CD14-positive monocyte (primary cell): ENCODE results near the gene PLCG1. TPM values are rescaled to one million over a fixed set of nuclear protein-coding genes. Genes with fewer than 3 reads are reported as not detected.

Experiments used
- DNase-seq, 3 donors: peaks; one replicate each; pipeline ENCODE4 v3.0.0-alpha.2; 2011 to 2022
- H2AFZ ChIP-seq: 2 replicates; pipeline ENCODE4 v1.6.0; 2012; ENCODE audit warnings: mild to moderate bottlenecking, low read depth, low read length, inconsistent platforms; ENCODE audit not compliant: insufficient read depth, poor library complexity, severe bottlenecking
- H3K27ac ChIP-seq, 2 donors: 1 replicate in 1 of 2; 2 replicates in 1 of 2; pipeline ENCODE4 v1.5.1; 2012 to 2013; ENCODE audit warnings: low read length in 2 of 2, control low read depth in 1 of 2, inconsistent platforms in 1 of 2, low read depth in 1 of 2, mild to moderate bottlenecking in 1 of 2
- H3K27me3 ChIP-seq, 2 donors: one replicate each; pipeline versions ENCODE4 v1.6.0 to v1.6.1; 2011 to 2013; ENCODE audit warnings: low read length in 2 of 2; ENCODE audit not compliant: control insufficient read depth in 2 of 2, insufficient read depth in 2 of 2
- H3K36me3 ChIP-seq, 2 donors: replicated peaks in 1 of 2; 1 replicate in 1 of 2; 2 replicates in 1 of 2; pipeline versions ENCODE4 v1.5.1 to v1.6.1; 2012 to 2013; ENCODE audit warnings: low read length in 2 of 2, control low read depth in 1 of 2, inconsistent platforms in 1 of 2, mild to moderate bottlenecking in 1 of 2; ENCODE audit not compliant: insufficient read depth in 2 of 2, control insufficient read depth in 1 of 2
- H3K4me1 ChIP-seq, 2 donors: 1 replicate in 1 of 2; 2 replicates in 1 of 2; pipeline versions ENCODE4 v1.5.1 to v1.6.1; 2012 to 2013; ENCODE audit warnings: low read length in 2 of 2, control low read depth in 1 of 2, inconsistent platforms in 1 of 2, mild to moderate bottlenecking in 1 of 2, moderate library complexity in 1 of 2; ENCODE audit not compliant: insufficient read depth in 2 of 2, control insufficient read depth in 1 of 2
- H3K4me2 ChIP-seq: replicated peaks from 2 replicates; pipeline ENCODE3; 2012; ENCODE audit warnings: low read length, moderate library complexity, mild to moderate bottlenecking; ENCODE audit not compliant: poor library complexity, severe bottlenecking; ENCODE audit errors: extremely low read depth
- H3K4me3 ChIP-seq, 3 experiments: fragments of 200-600 bp in 1 of 3; sonication (generic) in 1 of 3; replicated peaks in 1 of 3; 1 replicate in 2 of 3; 2 replicates in 1 of 3; pipeline ENCODE4 v1.5.1; 2011 to 2013; ENCODE audit warnings: low read length in 3 of 3, mild to moderate bottlenecking in 3 of 3, control low read depth in 2 of 3, low read depth in 2 of 3, inconsistent platforms in 1 of 3, moderate library complexity in 1 of 3
- H3K79me2 ChIP-seq: 2 replicates; pipeline ENCODE4 v1.6.0; 2012; ENCODE audit warnings: mild to moderate bottlenecking, control low read depth, inconsistent platforms, low read length, moderate library complexity; ENCODE audit not compliant: insufficient read depth
- H3K9ac ChIP-seq: 2 replicates; pipeline ENCODE4 v1.6.0; 2017; ENCODE audit warnings: low read length, mild to moderate bottlenecking; ENCODE audit not compliant: insufficient read depth, poor library complexity, severe bottlenecking
- H3K9me3 ChIP-seq, 2 donors: replicated peaks in 1 of 2; 1 replicate in 1 of 2; 2 replicates in 1 of 2; pipeline versions ENCODE4 v1.5.1 to v1.6.1; 2012 to 2013; ENCODE audit warnings: low read length in 2 of 2, control low read depth in 1 of 2; ENCODE audit not compliant: control insufficient read depth in 1 of 2, insufficient read depth in 1 of 2
- H4K20me1 ChIP-seq: 2 replicates; pipeline ENCODE4 v1.6.0; 2012; ENCODE audit warnings: mild to moderate bottlenecking, low read length, control low read depth, moderate library complexity; ENCODE audit not compliant: insufficient read depth
- H3K27ac Mint-ChIP-seq, 7 donors: one replicate each; pipeline ENCODE4 v1.8.0; 2020; ENCODE audit warnings: mild to moderate bottlenecking in 7 of 7, mixed read lengths in 7 of 7, moderate library complexity in 6 of 7, inconsistent platforms in 2 of 7
- H3K27me3 Mint-ChIP-seq, 3 donors: one replicate each; pipeline ENCODE4 v1.8.0; 2021 to 2022; ENCODE audit warnings: low read depth in 3 of 3, mild to moderate bottlenecking in 3 of 3, mixed read lengths in 3 of 3, moderate library complexity in 3 of 3, inconsistent platforms in 1 of 3
- H3K36me3 Mint-ChIP-seq, 2 donors: one replicate each; pipeline ENCODE4 v1.8.0; 2020; ENCODE audit warnings: mixed read lengths in 2 of 2, inconsistent platforms in 1 of 2, mild to moderate bottlenecking in 1 of 2
- H3K4me1 Mint-ChIP-seq: one replicate; pipeline ENCODE4 v1.8.0; 2020; ENCODE audit warnings: mild to moderate bottlenecking, mixed read lengths
- H3K4me3 Mint-ChIP-seq, 2 donors: one replicate each; pipeline ENCODE4 v1.8.0; 2020; ENCODE audit warnings: mild to moderate bottlenecking in 2 of 2, mixed read lengths in 2 of 2, moderate library complexity in 1 of 2
- H3K9me3 Mint-ChIP-seq, 7 donors: one replicate each; pipeline ENCODE4 v1.8.0; 2020 to 2022; ENCODE audit warnings: mixed read lengths in 7 of 7, mild to moderate bottlenecking in 6 of 7, moderate library complexity in 6 of 7, inconsistent platforms in 2 of 7
- WGBS: methylation state at CpG from one replicate; pipeline ENCODE4 v1.1.5; 2013; ENCODE audit warnings: missing lambda C conversion rate; ENCODE audit not compliant: insufficient coverage; 5-methylcytosine and 5-hydroxymethylcytosine counted together
- intact Hi-C, 2 donors: fragments of 100-400 bp; cut with micrococcal nuclease; formaldehyde crosslinking; loops; one replicate each; pipeline versions ENCODE4 v1.15.0 to v1.15.1; 2023
- polyA plus RNA-seq, 3 donors: library from polyadenylated mRNA; depleted of rRNA in 1 of 3; unstranded in 2 of 3; stranded (reverse) in 1 of 3; fragments of 300-500 nt in 2 of 3; fragments of >200 nt in 1 of 3; fragmentation: Illumina TruSeq in 2 of 3; gene quantifications; 1 replicate in 2 of 3; 2 replicates in 1 of 3; pipeline ENCODE4 v1.2.3, GENCODE V29; 2012 to 2021
- TF ChIP-seq, protein P1 (sequence below): fragments of 200-600 bp; IDR thresholded peaks from one replicate; pipeline ENCODE4 v1.8.0; 2022; ENCODE audit warnings: antibody characterized with exemption, mild to moderate bottlenecking

The PLCG1 gene
- polyA plus RNA-seq, 3 donors: 0.33 to 3.8 (median 1.0) TPM

GRCh38 chr20:41124451-41125094 lies 12.8 kb upstream of the PLCG1 start:
- DNase-seq: no peak
- Mint-ChIP-seq H3K9me3 (peaks cover 0 to 5% (median 4%) of the 10 kb centered on the region in 7 donors), H3K36me3 (peaks cover 71 to 79% of the 10 kb centered on the region in 2 donors), H3K27ac (peak overlapping the region in 1 of 7 donors; percentile 33), H3K4me3 (no peak overlapping the region), H3K27me3 (no peaks in the 10 kb centered on the region), H3K4me1 (no peaks in the 10 kb centered on the region)
- no peaks in the 10 kb centered on the region for H3K9me3 ChIP-seq
- no peak overlapping the region for H3K9ac ChIP-seq
- no peaks in the 10 kb centered on the region for H3K79me2 ChIP-seq
- no peak overlapping the region for H3K4me3 ChIP-seq
- peaks cover 65 to 75% of the 10 kb centered on the region in 2 donors for H3K36me3 ChIP-seq
- no peak overlapping the region for H2AFZ ChIP-seq
- H3K4me2 ChIP-seq: no peak overlapping the region
- H3K4me1 ChIP-seq: no peaks in the 10 kb centered on the region
- 100% methylated on average over 2 of the region's 3 CpGs for WGBS
- TF ChIP-seq, protein P1, sequence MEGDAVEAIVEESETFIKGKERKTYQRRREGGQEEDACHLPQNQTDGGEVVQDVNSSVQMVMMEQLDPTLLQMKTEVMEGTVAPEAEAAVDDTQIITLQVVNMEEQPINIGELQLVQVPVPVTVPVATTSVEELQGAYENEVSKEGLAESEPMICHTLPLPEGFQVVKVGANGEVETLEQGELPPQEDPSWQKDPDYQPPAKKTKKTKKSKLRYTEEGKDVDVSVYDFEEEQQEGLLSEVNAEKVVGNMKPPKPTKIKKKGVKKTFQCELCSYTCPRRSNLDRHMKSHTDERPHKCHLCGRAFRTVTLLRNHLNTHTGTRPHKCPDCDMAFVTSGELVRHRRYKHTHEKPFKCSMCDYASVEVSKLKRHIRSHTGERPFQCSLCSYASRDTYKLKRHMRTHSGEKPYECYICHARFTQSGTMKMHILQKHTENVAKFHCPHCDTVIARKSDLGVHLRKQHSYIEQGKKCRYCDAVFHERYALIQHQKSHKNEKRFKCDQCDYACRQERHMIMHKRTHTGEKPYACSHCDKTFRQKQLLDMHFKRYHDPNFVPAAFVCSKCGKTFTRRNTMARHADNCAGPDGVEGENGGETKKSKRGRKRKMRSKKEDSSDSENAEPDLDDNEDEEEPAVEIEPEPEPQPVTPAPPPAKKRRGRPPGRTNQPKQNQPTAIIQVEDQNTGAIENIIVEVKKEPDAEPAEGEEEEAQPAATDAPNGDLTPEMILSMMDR: no peak
- intact Hi-C loops: no loop called here
- H3K27ac ChIP-seq: peak overlapping the region in 1 of 2 donors; percentile 11
- H3K27me3 ChIP-seq: no peaks in the 10 kb centered on the region
- no peaks in the 10 kb centered on the region for H4K20me1 ChIP-seq

DNA sequence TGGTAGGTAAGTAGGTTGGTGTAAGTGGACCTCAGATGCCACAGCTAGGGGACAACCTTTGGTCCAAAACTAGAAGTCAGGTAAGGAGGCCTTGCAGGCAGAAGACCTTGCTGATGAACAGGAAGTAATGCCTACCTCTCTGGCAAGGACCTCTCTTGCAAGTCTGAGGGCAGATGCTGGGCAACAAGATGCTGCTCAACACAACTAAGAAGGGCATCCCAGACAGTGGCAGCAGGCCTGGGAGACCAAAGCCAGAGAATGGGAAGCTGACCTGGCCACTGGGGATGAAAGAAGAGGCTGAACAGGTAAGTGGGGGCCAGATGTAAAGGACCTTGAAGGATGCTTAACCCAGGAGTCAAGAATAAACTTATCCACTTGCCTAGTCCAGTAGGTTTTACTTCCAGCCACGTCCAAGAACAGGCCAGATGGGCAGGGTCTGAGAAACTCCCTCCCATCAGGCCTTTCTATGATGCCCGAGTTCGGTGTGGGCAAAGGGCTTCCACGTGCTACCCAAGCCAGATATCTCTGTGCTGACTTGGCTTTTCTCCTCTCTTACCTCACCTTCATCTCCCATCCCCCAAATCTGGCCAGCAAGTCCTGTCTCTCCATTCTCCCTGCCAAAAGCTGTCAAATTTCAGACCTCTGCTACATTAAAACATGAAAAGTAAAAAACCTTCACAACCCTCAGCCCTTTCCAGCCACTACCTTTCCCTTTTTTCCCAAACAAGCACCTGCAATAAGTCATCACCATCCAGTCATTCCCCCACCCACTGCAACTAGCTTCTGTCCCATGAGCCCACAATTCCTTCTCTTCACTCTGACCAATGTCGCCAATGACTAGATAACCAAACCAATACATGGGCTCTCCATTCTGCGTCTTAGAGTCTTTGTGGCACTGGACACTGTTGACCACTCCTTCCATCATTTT lies 11.5 kb upstream of the PLCG1 start:
- DNase-seq: no peak
- H3K9ac ChIP-seq: no peak overlapping the region
- no peak overlapping the region for H3K27ac ChIP-seq

More for the DNA sequence above, 11.5 kb upstream of the PLCG1 start:
- Mint-ChIP-seq H3K4me1 (no peaks in the 10 kb centered on the region), H3K36me3 (peaks cover 59 to 66% of the 10 kb centered on the region in 2 donors), H3K27ac (peak overlapping the region in 2 of 7 donors; percentile 2 to 37), H3K27me3 (no peaks in the 10 kb centered on the region), H3K4me3 (no peak overlapping the region), H3K9me3 (peaks cover 0 to 5% (median 4%) of the 10 kb centered on the region in 7 donors)
- Histone ChIP-seq H3K4me1 (no peaks in the 10 kb centered on the region), H3K4me3 (no peak overlapping the region), H3K4me2 (no peak overlapping the region), H3K9me3 (no peaks in the 10 kb centered on the region), H3K27me3 (no peaks in the 10 kb centered on the region), H4K20me1 (no peaks in the 10 kb centered on the region), H2AFZ (no peak overlapping the region), H3K36me3 (peaks cover 54 to 63% of the 10 kb centered on the region in 2 donors), H3K79me2 (no peaks in the 10 kb centered on the region)
- TF ChIP-seq, protein P1: no peak
- 95% methylated on average over 6 of the region's 6 CpGs for WGBS
- intact Hi-C loops: no loop called here
